ENCODE measurements around the gene KLHDC9.

The KLHDC9 gene

GRCh38 chr1:161084597-161084988, 13.6 kb upstream of the KLHDC9 start:
- no peak for TF ChIP-seq GABPA (IDR thresholded peaks at IDR 0.05; ENCODE audit: low read depth)
- TF ChIP-seq POLR2AphosphoS5 (IDR thresholded peaks at IDR 0.05; ENCODE audit: low read depth) = no peak
- TF ChIP-seq, protein P1, sequence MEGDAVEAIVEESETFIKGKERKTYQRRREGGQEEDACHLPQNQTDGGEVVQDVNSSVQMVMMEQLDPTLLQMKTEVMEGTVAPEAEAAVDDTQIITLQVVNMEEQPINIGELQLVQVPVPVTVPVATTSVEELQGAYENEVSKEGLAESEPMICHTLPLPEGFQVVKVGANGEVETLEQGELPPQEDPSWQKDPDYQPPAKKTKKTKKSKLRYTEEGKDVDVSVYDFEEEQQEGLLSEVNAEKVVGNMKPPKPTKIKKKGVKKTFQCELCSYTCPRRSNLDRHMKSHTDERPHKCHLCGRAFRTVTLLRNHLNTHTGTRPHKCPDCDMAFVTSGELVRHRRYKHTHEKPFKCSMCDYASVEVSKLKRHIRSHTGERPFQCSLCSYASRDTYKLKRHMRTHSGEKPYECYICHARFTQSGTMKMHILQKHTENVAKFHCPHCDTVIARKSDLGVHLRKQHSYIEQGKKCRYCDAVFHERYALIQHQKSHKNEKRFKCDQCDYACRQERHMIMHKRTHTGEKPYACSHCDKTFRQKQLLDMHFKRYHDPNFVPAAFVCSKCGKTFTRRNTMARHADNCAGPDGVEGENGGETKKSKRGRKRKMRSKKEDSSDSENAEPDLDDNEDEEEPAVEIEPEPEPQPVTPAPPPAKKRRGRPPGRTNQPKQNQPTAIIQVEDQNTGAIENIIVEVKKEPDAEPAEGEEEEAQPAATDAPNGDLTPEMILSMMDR (IDR thresholded peaks at IDR 0.05; ENCODE audit: insufficient read depth, low read length) = no peak
- no peak for TF ChIP-seq SPI1 (IDR thresholded peaks at IDR 0.05; ENCODE audit: borderline replicate concordance, low read depth)
- no peak for TF ChIP-seq REST (IDR thresholded peaks at IDR 0.05; ENCODE audit: insufficient replicate concordance, low read depth)
- H3K27me3 ChIP-seq (ENCODE audit: insufficient read depth, poor library complexity, severe bottlenecking) = no peaks in the 10 kb centered on the region
- H3K4me3 ChIP-seq (replicated peaks; ENCODE audit: insufficient read depth, low read length) = no peak overlapping the region
- no peak overlapping the region for H3K27ac ChIP-seq (replicated peaks)
- no peak for DNase-seq (ENCODE audit: low read depth in 1 of 2, low spot score in 1 of 2)

DNA sequence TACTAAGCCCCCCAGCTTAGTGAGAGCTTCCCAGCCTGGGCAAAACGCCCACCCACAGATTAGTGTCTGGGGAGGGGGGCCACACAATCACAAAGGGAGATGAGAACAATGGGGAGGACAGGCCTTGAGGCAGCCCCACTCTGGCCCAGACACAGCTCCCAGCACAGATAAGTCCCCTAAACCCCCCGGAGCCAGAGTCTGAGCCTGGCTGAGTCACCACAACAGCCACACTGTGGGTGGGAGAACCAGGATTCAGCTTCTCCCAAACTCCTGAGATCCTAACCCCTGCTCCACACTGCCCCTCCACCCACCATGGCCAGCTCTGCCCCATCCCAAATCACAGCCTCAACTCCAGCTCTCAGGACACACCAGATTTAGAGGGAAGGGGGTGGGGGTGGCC, 13.0 kb upstream of the KLHDC9 start:
- TF ChIP-seq GABPA (IDR thresholded peaks at IDR 0.05; ENCODE audit: low read depth) (no peak), POLR2AphosphoS5 (IDR thresholded peaks at IDR 0.05; ENCODE audit: low read depth) (no peak), SPI1 (IDR thresholded peaks at IDR 0.05; ENCODE audit: borderline replicate concordance, low read depth) (no peak), REST (IDR thresholded peaks at IDR 0.05; ENCODE audit: insufficient replicate concordance, low read depth) (no peak)
- TF ChIP-seq, protein P1 (IDR thresholded peaks at IDR 0.05; ENCODE audit: insufficient read depth, low read length) = no peak
- Histone ChIP-seq H3K4me3 (replicated peaks; ENCODE audit: insufficient read depth, low read length) (no peak overlapping the region), H3K27ac (replicated peaks) (no peak overlapping the region), H3K27me3 (ENCODE audit: insufficient read depth, poor library complexity, severe bottlenecking) (no peaks in the 10 kb centered on the region)
- no peak for DNase-seq (ENCODE audit: low read depth in 1 of 2, low spot score in 1 of 2)

GRCh38 chr1:161086457-161086856, 11.7 kb upstream of the KLHDC9 start:
- no peak overlapping the region for H3K27ac ChIP-seq (replicated peaks)
- no peak for TF ChIP-seq GABPA (IDR thresholded peaks at IDR 0.05; ENCODE audit: low read depth)
- no peak for TF ChIP-seq REST (IDR thresholded peaks at IDR 0.05; ENCODE audit: insufficient replicate concordance, low read depth)
- TF ChIP-seq, protein P1 (IDR thresholded peaks at IDR 0.05; ENCODE audit: insufficient read depth, low read length) = no peak
- TF ChIP-seq SPI1 (IDR thresholded peaks at IDR 0.05; ENCODE audit: borderline replicate concordance, low read depth) = no peak
- TF ChIP-seq POLR2AphosphoS5 (IDR thresholded peaks at IDR 0.05; ENCODE audit: low read depth) = no peak
- no peaks in the 10 kb centered on the region for H3K27me3 ChIP-seq (ENCODE audit: insufficient read depth, poor library complexity, severe bottlenecking)
- DNase-seq (ENCODE audit: low read depth in 1 of 2, low spot score in 1 of 2) = no peak
- no peak overlapping the region for H3K4me3 ChIP-seq (replicated peaks; ENCODE audit: insufficient read depth, low read length)

All from HL-60 (cell line).